Stimulated activated CD4-positive, alpha-beta T cell treated with anti-CD3 and anti-CD28 coated beads, Interleukin-4, amount 100 ng/mL, for 48 hours (primary cell): Measurements from ENCODE around the gene RNF167.
A peak's percentile ranks its signal among the peaks of the same experiment; 100 is the strongest.

Experiments used
- DNase-seq, 2 donors: peaks; one replicate each; pipeline ENCODE4 v3.0.0-alpha.2; 2020; ENCODE audit warnings: low read depth in 2 of 2

Gene RNF167

DNA sequence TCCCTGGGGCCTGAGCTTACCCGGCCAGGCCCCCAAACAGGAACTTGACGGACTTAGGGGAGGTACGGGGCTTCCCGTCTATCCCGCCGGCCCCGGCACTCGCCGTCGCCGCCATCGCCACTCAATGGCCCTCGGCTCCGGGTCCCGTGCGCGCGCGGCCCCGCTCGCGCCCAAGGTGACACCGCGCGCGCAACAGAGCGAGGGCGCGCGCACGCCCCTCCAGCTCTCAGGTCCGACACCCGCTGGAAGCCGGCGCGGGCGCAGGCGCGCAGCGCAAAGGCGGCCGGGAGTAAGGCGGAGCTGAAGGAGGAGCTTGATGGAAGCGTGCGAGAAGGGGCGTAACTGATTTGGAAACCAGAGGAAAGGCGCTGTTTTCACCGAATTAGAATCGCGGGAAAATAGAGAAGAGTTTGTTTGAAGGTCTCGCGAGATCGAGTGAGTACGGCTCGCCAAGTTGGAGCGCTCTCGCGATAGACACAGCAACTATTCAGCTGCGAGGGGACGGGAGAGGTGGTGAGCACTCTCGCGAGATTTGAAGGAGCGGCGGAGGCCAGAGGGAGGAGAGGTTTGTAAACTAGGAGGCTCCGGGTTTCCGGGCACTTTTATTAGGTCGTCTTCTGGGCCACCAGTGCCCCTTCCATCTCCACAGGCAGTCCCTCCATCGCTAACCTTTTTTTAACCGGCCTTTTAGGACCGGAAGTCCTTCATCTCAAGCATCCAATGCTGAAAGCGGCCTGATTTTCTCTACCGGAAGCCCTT lies at the start of gene RNF167, which contains the start of gene SLC25A11:
RNF167 (plus strand) TSS at position 473 of the 759 bp plus-strand sequence. CDS start 642 bp downstream, outside the sequence.
SLC25A11 (minus strand) TSS at position 251 of the 759 bp plus-strand sequence; CDS start at position 115, 136 bp downstream.
- peak; percentile 88 to 94 for DNase-seq

DNA sequence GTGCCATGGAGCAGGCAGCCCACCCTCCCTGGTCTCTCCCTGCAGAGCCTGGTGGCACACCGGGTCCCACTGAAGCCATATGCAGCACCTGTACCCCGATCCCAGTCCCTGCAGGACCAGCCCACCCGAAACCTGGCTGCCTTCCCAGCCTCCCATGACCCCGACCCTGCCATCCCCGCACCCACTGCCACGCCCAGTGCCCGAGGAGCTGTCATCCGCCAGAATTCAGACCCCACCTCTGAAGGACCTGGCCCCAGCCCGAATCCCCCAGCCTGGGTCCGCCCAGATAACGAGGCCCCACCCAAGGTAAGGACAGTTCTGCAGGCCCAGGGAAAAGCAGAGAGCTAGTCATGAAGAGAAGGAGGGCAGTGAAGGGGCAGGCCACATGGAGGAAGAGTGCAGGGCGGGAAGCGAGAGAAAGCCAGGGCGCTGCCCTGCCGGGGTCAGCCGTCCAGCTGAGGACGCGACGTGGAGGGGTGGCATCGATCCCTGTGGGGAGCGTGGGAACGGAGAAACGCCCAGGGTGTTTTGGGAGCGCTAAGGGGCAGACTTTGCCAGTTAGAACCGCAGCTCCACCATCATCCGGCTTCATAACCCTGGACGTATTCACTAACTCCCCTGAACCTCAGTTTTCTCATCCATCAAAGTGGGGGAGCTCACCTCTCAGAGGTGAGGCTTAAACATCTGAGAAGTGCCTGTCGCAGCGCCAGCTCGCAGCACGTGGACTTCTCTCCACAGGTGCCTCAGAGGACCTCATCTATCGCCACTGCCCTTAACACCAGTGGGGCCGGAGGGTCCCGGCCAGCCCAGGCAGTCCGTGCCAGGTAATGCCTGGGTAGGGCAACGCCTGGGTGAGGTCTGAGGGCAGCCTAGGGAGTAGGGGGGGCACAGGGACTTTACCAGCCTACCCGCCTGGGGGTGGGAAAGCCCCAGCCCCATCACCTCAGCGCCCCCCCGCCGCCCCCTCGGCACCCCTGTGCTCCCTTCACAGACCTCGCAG lies 48.4 kb upstream of the RNF167 start:
- DNase-seq = no peak

GRCh38 chr17:4892499-4893221 lies 47.4 kb upstream of the RNF167 start:
- no peak for DNase-seq

- DNase-seq = no peak
Measured at GRCh38 chr17:4893272-4893671, 46.8 kb upstream of the RNF167 start.

DNA sequence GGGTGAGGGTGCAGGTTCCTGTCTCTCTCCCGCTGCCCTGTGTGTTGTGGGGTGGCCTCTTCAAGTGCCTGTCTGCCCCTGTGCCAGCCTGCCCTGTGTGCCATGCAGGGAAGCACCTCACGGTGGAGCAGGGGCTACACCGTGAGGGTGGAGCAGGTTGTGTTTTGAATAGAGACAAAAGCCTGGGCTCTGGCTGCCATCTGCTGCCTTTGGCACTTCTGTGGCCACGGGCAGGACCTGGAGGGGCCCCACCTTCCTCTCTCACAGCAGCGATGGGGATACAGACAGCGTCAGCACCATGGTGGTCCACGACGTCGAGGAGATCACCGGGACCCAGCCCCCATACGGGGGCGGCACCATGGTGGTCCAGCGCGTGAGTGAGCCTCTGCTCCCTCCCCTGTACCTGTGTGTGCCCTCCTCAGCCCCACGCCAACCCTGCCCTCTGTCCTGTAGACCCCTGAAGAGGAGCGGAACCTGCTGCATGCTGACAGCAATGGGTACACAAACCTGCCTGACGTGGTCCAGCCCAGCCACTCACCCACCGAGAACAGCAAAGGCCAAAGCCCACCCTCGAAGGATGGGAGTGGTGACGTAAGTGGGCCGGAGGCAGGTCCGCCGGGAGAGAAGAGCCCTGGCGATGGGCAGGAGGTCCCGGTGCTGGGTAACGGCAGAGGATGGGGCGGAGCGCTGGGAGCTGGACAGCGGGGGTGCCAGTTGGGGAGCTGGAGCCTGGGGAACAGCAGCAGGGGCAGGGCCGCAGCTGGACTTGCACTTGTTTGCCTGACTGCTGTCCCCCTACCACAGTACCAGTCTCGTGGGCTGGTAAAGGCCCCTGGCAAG lies 46.1 kb upstream of the RNF167 start:
- DNase-seq = no peak

DNA sequence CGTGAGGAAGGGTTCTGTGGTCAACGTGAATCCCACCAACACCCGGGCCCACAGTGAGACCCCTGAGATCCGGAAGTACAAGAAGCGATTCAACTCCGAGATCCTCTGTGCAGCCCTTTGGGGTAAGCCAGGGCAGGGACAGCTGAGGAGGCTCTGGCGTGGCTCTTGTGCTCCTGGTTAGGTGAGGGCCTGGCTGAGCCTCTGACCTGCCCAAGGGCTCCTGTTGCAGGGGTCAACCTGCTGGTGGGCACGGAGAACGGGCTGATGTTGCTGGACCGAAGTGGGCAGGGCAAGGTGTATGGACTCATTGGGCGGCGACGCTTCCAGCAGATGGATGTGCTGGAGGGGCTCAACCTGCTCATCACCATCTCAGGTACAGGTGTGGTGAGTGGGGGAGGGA lies 44.9 kb upstream of the RNF167 start:
- DNase-seq = no peak

- no peak for DNase-seq
Measured at GRCh38 chr17:4895657-4896331, 44.3 kb upstream of the RNF167 start.

DNA sequence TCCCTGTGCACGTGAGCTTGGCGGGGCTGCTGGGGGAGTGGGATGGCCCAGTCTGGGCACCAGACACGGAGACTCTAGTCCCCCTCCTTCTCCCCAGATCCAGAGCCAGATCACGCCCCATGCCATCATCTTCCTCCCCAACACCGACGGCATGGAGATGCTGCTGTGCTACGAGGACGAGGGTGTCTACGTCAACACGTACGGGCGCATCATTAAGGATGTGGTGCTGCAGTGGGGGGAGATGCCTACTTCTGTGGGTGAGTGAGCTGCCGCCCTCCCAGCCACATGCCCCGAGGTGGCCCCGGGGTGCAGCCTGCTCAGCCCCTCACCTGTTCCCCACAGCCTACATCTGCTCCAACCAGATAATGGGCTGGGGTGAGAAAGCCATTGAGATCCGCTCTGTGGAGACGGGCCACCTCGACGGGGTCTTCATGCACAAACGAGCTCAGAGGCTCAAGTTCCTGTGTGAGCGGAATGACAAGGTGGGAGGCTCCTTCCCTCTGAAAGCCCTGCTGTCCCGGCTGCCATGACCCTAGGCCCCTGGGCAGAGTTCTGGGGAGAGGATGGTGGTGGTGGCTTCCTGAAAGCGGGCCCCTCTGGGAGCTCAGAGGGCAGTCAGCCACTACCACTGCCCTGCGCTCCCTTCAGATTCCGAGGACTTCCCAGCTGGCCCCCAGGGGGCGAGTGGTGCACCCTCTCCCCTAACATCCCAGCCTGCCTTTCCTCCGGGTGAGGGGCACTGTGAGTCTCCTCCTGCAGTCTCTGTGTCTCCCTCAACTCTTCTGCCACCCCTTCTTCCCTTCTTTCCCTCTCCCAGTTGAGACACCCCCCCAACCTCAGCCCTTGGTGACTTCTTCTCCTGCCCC lies 43.5 kb upstream of the RNF167 start:
- no peak for DNase-seq

DNA sequence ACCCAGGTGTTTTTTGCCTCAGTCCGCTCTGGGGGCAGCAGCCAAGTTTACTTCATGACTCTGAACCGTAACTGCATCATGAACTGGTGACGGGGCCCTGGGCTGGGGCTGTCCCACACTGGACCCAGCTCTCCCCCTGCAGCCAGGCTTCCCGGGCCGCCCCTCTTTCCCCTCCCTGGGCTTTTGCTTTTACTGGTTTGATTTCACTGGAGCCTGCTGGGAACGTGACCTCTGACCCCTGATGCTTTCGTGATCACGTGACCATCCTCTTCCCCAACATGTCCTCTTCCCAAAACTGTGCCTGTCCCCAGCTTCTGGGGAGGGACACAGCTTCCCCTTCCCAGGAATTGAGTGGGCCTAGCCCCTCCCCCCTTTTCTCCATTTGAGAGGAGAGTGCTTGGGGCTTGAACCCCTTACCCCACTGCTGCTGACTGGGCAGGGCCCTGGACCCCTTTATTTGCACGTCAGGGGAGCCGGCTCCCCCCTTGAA lies 42.8 kb upstream of the RNF167 start:
- no peak for DNase-seq

DNA sequence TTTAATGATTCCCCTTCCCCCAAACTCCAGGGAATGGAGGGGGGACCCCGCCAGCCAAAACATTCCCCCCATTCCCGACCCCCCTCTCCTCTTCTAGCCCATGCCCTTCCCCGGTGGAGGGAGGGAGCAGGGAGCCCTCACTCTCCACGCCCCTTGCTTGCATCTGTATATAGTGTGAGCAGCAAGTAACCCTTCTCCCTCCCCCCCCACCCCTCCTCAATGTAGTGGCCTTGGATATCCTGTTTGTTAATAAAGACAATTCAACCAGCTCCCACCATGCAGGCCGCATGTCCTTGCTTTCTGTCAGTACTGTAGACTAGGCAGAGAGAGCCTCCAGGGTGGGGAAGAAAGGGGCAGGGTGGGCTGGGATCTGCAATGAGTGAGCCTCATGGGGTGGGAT lies 42.3 kb upstream of the RNF167 start:
- DNase-seq = no peak

DNA sequence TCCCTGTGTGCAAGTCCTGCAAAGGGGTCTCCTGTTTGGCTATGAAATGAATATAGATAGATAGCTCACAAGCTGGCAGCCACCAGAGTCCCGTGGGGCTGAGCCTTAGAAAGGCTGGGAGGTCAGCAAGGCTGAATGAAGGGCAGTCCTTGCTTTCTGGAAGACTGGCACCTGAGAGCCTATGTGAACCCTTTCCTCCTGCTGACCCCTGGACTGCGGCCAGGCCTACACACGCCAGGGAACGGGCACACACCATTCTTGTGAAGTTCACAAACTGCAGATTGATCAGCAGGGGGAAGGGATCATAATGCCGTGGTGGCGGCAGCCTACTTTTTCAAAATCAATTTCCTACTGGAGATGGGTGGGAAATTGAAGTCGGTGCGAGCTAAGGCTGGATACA lies 41.7 kb upstream of the RNF167 start:
- no peak for DNase-seq

DNA sequence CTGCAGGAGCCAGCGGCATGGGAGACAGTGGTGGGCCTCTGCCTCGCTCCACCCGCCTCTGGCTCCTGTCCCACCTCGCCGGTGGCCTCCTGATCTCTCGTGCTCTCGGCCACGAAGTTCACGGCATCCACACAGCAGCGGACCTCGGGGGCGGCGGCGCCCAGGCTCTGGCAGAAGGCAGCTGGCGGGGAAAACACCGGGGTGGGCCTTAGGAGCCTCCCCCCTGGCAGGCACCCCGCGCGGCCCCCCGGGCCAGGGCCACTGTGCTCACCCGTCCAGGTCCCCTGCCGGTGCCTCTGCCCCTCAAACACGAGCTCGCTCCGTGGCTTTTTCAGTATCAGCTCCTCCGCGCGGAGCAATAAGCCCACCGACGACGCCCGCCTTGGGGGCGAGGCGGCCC lies 41.1 kb upstream of the RNF167 start:
- no peak for DNase-seq

DNA sequence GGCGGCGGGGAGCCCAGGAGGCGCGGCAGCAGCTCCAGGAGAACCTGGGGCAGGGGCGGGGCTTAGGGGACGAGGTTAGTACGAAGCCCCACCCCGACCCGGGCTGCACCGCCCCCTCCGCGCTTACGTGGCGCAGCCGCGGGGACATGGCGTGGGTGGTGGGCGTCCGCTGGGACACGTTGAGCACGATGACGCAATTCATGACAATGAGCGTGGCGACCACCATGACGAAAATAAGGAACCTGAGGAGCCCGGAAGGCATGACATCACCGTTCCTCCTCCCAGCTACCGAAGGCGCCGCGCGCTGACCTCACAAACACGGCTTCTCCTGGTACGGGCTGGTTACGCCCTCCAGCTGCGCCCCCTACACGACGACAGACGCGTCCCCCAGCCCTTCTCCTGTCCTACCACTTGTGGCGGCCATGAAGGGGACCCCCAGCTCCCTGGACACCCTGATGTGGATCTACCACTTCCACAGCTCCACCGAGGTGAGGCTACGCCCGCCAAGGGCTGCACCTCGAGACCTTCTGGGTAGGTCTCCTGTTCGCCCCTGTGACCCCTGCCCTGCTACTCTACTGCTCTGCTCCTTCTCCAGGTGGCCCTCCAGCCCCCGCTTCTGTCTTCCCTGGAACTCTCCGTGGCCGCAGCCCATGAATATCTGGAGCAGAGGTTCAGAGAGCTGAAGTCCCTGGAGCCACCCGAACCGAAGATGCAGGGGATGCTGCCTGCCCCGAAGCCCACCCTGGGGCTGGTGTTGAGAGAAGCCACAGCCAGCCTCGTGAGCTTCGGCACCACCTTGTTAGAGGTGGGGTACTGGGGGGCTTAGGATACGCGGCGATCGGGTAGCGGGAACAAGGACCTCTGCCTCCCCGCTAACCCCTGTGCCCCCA lies 40.5 kb upstream of the RNF167 start, which contains the start of gene C17orf107:
C17orf107 (plus strand) TSS at position 196 of the 890 bp plus-strand sequence; CDS start at position 423, 227 bp downstream.
- peak; percentile 93 to 96 for DNase-seq

DNA sequence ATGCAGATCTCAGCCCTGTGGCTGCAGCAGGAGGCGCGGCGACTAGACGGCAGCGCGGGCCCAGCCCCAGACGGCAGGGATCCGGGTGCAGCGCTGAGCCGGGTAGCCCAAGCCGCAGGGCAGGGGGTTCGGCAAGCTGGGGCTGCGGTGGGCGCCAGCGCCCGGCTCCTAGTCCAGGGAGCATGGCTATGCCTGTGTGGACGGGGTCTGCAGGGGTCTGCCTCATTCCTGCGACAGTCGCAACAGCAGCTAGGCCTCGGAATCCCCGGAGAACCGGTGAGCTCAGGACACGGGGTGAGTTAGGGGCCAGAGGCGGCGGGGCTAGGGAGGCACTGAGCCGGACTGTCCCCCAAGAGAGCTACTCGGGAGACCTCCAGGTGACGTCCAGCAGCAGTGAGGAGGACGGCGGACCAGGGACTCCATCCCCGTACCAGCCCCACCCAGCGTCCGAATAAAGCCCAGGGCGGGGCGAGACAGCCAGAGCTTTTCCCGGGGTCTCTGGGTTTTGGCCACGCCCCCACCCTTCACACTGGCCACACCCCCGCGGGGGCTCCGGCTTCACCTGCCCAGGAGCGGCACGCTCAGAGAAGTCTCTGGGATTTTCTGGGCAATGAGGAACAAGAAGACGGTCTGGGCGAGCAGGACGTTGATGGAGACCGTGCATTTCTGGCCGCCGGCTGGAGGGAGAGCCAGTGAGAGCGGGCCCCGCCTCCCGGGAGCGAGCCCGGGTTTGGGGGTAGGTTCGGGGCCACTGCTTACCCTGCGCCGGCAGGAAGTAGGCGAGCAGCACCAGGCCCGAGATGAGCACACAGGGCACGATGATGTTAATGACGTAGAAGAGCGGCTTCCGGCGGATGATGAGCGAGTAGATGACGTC lies 39.6 kb upstream of the RNF167 start:
- DNase-seq = no peak

GRCh38 chr17:4901108-4901647 lies 38.9 kb upstream of the RNF167 start:
- DNase-seq = no peak

DNA sequence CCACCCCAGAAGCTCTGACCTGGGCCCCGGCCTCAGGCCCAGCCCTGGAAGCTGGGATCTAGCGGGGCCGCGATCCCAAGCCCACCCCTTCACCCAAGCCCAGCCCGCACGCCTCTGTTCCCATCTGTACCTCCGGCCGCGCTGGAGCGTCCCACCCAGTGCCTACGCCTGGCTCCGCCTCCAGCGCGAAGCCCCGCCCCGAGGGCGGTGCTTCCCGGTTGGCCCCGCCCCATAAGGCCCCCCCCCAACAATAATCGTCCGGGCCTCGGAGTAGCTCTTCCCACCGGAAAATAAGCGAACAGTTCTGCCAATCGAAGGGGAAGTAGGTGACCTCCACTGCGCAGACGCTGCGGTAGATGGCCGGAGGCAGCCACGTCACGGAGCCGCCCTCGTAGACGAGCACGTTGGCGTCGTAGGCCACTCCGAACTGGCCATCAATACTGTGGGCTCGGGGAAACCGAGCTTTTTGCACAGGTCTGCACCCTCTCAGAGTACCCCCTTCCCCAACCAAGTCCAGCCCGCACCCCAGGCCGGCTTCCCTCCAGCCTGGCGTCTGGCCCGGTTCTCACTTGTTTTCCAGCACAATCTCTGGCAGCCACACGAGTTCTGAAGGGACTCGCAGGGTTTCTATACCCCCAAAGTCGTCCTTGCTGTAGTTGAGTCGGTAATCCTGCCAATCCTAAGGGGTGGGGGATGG lies 38.3 kb upstream of the RNF167 start:
- DNase-seq = no peak
